CD4-positive, alpha-beta T cell treated with Interleukin-1 beta for 1 hour (primary cell): Measurements from ENCODE around the gene KIAA0232.
A peak's percentile ranks its signal among the peaks of the same experiment; 100 is the strongest.

Experiments
- DNase-seq, 2 donors: peaks; one replicate each; pipeline ENCODE4 v3.0.0-alpha.2; 2020 to 2022

The KIAA0232 gene

GRCh38 chr4:6920171-6920570 is 137.6 kb downstream of the KIAA0232 start:
- DNase-seq, result no peak

GRCh38 chr4:6923507-6923906 is 141.0 kb downstream of the KIAA0232 start:
- DNase-seq, result no peak

- DNase-seq, result no peak
Observed at GRCh38 chr4:6924361-6924779, 141.8 kb downstream of the KIAA0232 start.

GRCh38 chr4:6925357-6925836 is 142.9 kb downstream of the KIAA0232 start:
- DNase-seq, result peak; percentile 30 to 35

- no peak for DNase-seq
Observed at GRCh38 chr4:6926081-6926480, 143.6 kb downstream of the KIAA0232 start.

GRCh38 chr4:6926681-6927478 is 144.4 kb downstream of the KIAA0232 start:
- DNase-seq, result peak; percentile 55 to 67

GRCh38 chr4:6928081-6928480 is 145.6 kb downstream of the KIAA0232 start:
- no peak for DNase-seq

GRCh38 chr4:6929339-6929811 is 146.8 kb downstream of the KIAA0232 start:
- DNase-seq, result no peak

GRCh38 chr4:6929812-6930464 is 147.4 kb downstream of the KIAA0232 start:
- no peak for DNase-seq

- DNase-seq, result no peak
Observed at GRCh38 chr4:6932475-6932874, 149.9 kb downstream of the KIAA0232 start.

GRCh38 chr4:6932918-6933317 is 150.4 kb downstream of the KIAA0232 start:
- DNase-seq, result no peak
